Esophagus squamous epithelium (tissue), 5 donors: ENCODE data around the gene TRIM26. TPM values are rescaled to one million over a fixed set of nuclear protein-coding genes. Genes with fewer than 3 reads are reported as not detected.

ENCODE experiments used
- DNase-seq: peaks from one replicate; lab custom pipeline; 2025; lab: John Stamatoyannopoulos, UW
- H3K27ac ChIP-seq, 4 donors: fragments of 200-600 bp; sonication (generic); one replicate each; pipeline ENCODE4 v1.5.1; 2016 to 2019; ENCODE audit warnings: mild to moderate bottlenecking in 1 of 4
- H3K27me3 ChIP-seq, 4 donors: fragments of 200-600 bp; sonication (generic); 1 replicate in 3 of 4; 2 replicates in 1 of 4; pipeline versions ENCODE4 v1.5.1 to v1.6.0; 2017 to 2021; ENCODE audit warnings: antibody characterized with exemption in 1 of 4
- H3K36me3 ChIP-seq, 3 donors: fragments of 200-600 bp; sonication (generic); one replicate each; pipeline ENCODE4 v1.5.1; 2016 to 2019
- H3K4me1 ChIP-seq, 3 donors: fragments of 200-600 bp; sonication (generic); one replicate each; pipeline ENCODE4 v1.5.1; 2017 to 2019
- H3K4me3 ChIP-seq, 4 donors: fragments of 200-600 bp; sonication (generic); 1 replicate in 3 of 4; 2 replicates in 1 of 4; pipeline ENCODE4 v1.5.1; 2016 to 2019; ENCODE audit warnings: mild to moderate bottlenecking in 2 of 4, moderate library complexity in 1 of 4
- H3K9me3 ChIP-seq, 3 donors: fragments of 200-600 bp; sonication (generic); one replicate each; pipeline ENCODE4 v1.5.1; 2016 to 2019
- CTCF ChIP-seq, 6 experiments: fragments of 450-650 bp in 4 of 6; fragments of 200-600 bp in 2 of 6; sonication (generic) in 2 of 6; IDR thresholded peaks; one replicate each; pipeline ENCODE4 v1.5.1; 2016 to 2019; ENCODE audit warnings: antibody characterized with exemption in 6 of 6, mild to moderate bottlenecking in 4 of 6, moderate library complexity in 4 of 6
- POLR2A ChIP-seq, 4 donors: fragments of 450-650 bp; IDR thresholded peaks; one replicate each; pipeline ENCODE4 v1.6.1; 2017; ENCODE audit warnings: antibody characterized with exemption in 4 of 4, mild to moderate bottlenecking in 4 of 4, moderate library complexity in 3 of 4
- WGBS, 2 donors: methylation state at CpG; one replicate each; pipeline ENCODE4 v1.1.5; 2018; 5-methylcytosine and 5-hydroxymethylcytosine counted together
- intact Hi-C: fragments of 100-400 bp; cut with DNase I; formaldehyde crosslinking; loops from one replicate; pipeline ENCODE4 v1.15.0; 2022
- total RNA-seq, 4 donors: library from RNA; depleted of rRNA; stranded (reverse); fragments of >200 nt; gene quantifications; one replicate each; pipeline ENCODE4 v1.1.0, GENCODE V29; 2016
- donor health status: DM: yes; HTN: yes; CAD: no.

Gene TRIM26
- total RNA-seq, 4 donors from 2014 or later: 52.3 to 76.3 (median 63.3) TPM

DNA sequence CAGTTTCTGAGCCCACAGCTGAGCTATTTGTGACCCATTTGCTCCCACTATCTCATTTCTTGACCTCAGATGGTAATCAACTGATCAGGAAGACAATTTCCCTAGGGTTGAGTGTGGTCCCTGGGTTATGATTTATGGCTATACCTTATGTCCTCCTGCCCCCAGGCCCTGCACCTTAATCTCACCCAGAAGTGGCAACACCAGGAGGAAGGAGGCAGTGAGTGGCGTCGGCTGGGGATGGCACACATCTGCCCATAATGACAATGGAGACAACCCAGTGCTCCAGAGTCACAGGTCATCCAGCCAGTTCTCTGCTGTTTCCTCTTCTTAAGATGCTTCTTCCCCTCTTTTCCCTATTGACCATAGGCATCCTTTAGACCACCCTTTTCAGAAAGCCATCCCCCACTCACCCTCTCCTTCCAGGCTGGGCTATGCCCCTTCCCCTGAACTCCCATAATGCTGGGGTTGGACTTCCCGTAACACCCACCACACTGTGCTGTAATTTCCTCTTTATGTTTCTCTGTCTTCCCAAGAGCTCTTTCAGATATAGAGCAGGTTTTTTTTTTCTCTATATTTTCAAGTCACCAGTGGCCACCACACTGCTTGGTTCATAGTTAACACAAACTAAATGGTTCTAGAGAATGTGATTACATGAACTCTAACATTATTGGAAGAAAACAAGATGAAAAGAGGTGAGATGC lies 60.1 kb downstream of the TRIM26 start:
- intact Hi-C loops: no loop called here
- H3K36me3 ChIP-seq: no peaks in the 10 kb centered on the region
- H3K27me3 ChIP-seq: peaks cover 0 to 44% (median 0%) of the 10 kb centered on the region in 4 donors
- TF ChIP-seq CTCF (IDR thresholded peaks at IDR 0.05) (no peak), POLR2A (IDR thresholded peaks at IDR 0.05) (no peak)
- no peak for DNase-seq
- H3K9me3 ChIP-seq: no peaks in the 10 kb centered on the region
- H3K4me3 ChIP-seq: no peak overlapping the region
- H3K4me1 ChIP-seq: peaks cover 0 to 23% (median 6%) of the 10 kb centered on the region in 3 donors
- no peak overlapping the region for H3K27ac ChIP-seq
- 87 to 93% methylated on average over 2 to 3 of the region's 3 CpGs for WGBS, 2 donors

- H3K4me1 ChIP-seq: peaks cover 0 to 23% (median 6%) of the 10 kb centered on the region in 3 donors
- H3K27ac ChIP-seq: no peak overlapping the region
- no peak for DNase-seq
- TF ChIP-seq POLR2A (IDR thresholded peaks at IDR 0.05) (no peak), CTCF (IDR thresholded peaks at IDR 0.05) (no peak)
- no peaks in the 10 kb centered on the region for H3K36me3 ChIP-seq
- peaks cover 0 to 49% (median 0%) of the 10 kb centered on the region in 4 donors for H3K27me3 ChIP-seq
- H3K9me3 ChIP-seq: no peaks in the 10 kb centered on the region
- WGBS, 2 donors: 54 to 56% methylated on average over 4 of the region's 4 CpGs
- no peak overlapping the region for H3K4me3 ChIP-seq
- intact Hi-C loops: no loop called here
Observed at GRCh38 chr6:30152016-30152673, 61.1 kb downstream of the TRIM26 start.

- intact Hi-C loops: no loop called here
- H3K9me3 ChIP-seq: no peaks in the 10 kb centered on the region
- 53 to 58% methylated on average over 3 of the region's 3 CpGs for WGBS, 2 donors
- peaks cover 0 to 49% (median 0%) of the 10 kb centered on the region in 4 donors for H3K27me3 ChIP-seq
- H3K36me3 ChIP-seq: no peaks in the 10 kb centered on the region
- no peak overlapping the region for H3K4me3 ChIP-seq
- TF ChIP-seq CTCF (IDR thresholded peaks at IDR 0.05): no peak
- no peak for TF ChIP-seq POLR2A (IDR thresholded peaks at IDR 0.05)
- no peak for DNase-seq
- H3K4me1 ChIP-seq: peaks cover 0 to 21% (median 2%) of the 10 kb centered on the region in 3 donors
- no peak overlapping the region for H3K27ac ChIP-seq
Observed at GRCh38 chr6:30151580-30151979, 61.6 kb downstream of the TRIM26 start.

DNA sequence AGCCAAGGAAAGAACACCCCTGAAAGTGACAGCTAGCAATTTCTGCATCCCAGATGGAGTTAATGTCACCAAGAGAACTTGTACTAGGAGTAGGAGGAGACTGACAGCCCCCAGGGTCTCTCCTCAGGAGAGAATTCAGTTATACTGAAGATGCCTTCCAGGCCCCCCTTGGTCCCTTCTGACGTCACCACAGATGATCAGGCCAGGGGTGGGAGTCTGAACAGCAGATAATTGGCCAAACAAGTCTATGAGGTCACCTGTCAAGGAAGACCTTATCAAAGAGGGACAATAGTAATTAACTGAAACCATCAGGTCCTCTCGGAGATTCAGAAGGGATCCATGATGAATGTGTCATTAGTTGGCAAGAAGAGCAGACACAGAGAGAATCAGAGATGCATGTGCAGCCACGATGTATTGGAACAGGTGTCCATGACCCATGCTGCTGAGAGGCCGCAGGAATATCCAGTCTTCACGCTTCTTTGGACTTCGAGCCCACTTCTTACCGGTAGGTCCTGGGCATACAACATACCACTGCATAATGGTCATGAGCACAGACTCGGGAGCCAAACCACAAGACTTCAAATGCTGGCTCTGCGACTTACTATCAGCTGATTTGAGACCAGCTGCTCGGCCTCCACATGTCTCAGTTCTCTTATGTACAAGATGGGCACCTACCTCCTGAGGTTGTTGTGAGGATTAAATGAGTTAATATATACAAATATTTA lies 62.4 kb downstream of the TRIM26 start:
- H3K4me3 ChIP-seq: no peak overlapping the region
- H3K27me3 ChIP-seq: peaks cover 0 to 49% (median 0%) of the 10 kb centered on the region in 4 donors
- H3K36me3 ChIP-seq: no peaks in the 10 kb centered on the region
- no peaks in the 10 kb centered on the region for H3K9me3 ChIP-seq
- H3K27ac ChIP-seq: no peak overlapping the region
- peaks cover 0 to 13% (median 0%) of the 10 kb centered on the region in 3 donors for H3K4me1 ChIP-seq
- intact Hi-C loops: no loop called here
- 80 to 87% methylated on average over 10 of the region's 10 CpGs for WGBS, 2 donors
- no peak for DNase-seq
- TF ChIP-seq POLR2A (IDR thresholded peaks at IDR 0.05) (no peak), CTCF (IDR thresholded peaks at IDR 0.05) (no peak)
